ENCODE data around the gene GPATCH4. TPM values are rescaled to one million over a fixed set of nuclear protein-coding genes. Genes with fewer than 3 reads are reported as not detected.
"Not testable (repeated sequence)": the region's sequence is repeated elsewhere in the genome, so short reads cannot be mapped to it uniquely, and the experiment has no call there.

The GPATCH4 gene
- total RNA-seq, 4 donors from 2014 or later = 35.6 to 103 (median 47.6) TPM

DNA sequence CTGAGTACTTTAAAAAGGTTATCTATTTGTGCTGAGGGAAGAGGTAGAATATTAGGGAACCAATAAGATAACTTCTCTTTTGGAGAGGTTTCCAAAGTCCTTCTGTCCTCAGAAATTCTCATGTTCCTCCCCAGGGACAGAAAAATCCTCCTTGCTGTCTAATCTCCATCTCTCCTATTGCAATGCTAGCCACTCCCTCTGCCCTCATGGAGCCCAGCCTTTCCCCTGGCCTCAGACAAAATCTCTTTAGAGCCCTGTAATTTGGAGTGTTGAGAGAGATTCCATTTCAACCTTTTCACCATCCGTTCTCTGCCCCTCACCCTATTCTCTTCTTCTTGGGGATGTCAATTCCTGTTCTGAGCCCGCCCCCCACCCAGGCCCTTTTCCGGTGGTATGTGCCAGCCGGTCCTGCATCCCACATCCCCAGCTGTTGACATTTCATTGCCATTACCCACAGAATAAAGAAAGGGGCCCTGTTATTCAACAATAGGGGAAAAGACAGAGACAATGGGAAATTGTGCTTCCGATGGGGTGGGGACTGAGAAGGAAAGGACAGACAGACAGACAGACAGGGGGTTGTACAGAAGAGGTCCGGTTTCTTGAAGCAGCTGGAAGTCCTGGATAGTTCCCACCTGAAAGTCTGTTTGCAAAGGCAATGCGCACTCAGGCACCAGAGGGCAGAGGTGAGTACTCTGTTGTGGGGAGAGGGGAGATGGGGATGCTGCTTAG lies 17.7 kb upstream of the GPATCH4 start, which contains the start of gene HAPLN2:
Gene HAPLN2 (plus strand): TSS at position 563 of the 729 bp plus-strand sequence. CDS start 4,076 bp downstream, outside the sequence.
- no peak for TF ChIP-seq POLR2A (IDR thresholded peaks at IDR 0.05)
- TF ChIP-seq, protein P1, sequence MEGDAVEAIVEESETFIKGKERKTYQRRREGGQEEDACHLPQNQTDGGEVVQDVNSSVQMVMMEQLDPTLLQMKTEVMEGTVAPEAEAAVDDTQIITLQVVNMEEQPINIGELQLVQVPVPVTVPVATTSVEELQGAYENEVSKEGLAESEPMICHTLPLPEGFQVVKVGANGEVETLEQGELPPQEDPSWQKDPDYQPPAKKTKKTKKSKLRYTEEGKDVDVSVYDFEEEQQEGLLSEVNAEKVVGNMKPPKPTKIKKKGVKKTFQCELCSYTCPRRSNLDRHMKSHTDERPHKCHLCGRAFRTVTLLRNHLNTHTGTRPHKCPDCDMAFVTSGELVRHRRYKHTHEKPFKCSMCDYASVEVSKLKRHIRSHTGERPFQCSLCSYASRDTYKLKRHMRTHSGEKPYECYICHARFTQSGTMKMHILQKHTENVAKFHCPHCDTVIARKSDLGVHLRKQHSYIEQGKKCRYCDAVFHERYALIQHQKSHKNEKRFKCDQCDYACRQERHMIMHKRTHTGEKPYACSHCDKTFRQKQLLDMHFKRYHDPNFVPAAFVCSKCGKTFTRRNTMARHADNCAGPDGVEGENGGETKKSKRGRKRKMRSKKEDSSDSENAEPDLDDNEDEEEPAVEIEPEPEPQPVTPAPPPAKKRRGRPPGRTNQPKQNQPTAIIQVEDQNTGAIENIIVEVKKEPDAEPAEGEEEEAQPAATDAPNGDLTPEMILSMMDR (IDR thresholded peaks at IDR 0.05 in 4 of 5, conservative IDR thresholded peaks at IDR 0.05 in 1 of 5) = peak in 1 of 5 experiments; percentile 36
- intact Hi-C loops (cut with DNase I; ENCODE audit: low total_unique reads) = no loop called here
- no peak for ATAC-seq
- H3K36me3 ChIP-seq = no peaks in the 10 kb centered on the region
- no peak within 1 kb of the TSS for H3K4me3 ChIP-seq
- no peaks in the 10 kb centered on the region for H3K9me3 ChIP-seq
- DNase-seq = no peak
- H3K27me3 ChIP-seq = peaks cover 14 to 26% (median 20%) of the 10 kb centered on the region in 3 donors
- peaks cover 1 to 9% of the 10 kb centered on the region in 2 donors for H3K4me1 ChIP-seq
- in situ Hi-C loops (cut with MboI; ENCODE audit: low sequenced_read_pairs in 4 of 4) = loop anchor here in 1 of 4 donors (10.0 kb wide), 1 partner anchor 234 kb away; no protein-coding TSS in a partner anchor
- H3K27ac ChIP-seq = peak within 1 kb of the TSS in 2 of 4 donors; percentile 28 to 47

DNA sequence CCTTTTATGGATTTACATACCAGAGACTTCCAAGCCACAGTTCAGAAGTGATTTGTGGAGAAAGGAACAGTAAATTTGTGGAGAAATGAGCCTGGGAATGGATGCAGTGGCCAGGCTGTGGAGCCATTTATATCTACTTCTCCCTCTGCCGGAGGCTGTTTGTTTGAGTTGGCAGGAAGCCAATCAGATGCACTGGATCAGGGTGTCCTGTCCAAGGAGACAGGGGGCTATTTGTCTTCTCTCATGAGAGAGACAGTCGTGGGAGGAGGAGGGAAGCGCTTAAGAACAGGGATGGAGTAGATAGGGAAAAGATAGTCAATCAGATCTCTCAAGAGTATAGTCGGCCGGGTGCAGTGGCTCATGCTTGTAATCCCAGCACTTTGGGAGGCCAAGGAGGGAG lies 15.2 kb upstream of the GPATCH4 start:
- Histone ChIP-seq H3K9me3 (no peaks in the 10 kb centered on the region), H3K4me3 (no peak overlapping the region), H3K36me3 (no peaks in the 10 kb centered on the region), H3K27me3 (peaks cover 8 to 14% (median 10%) of the 10 kb centered on the region in 3 donors), H3K27ac (peak overlapping the region in 3 of 4 donors; percentile 27 to 68 (median 58)), H3K4me1 (peaks cover 0 to 7% of the 10 kb centered on the region in 2 donors)
- TF ChIP-seq, protein P1 (IDR thresholded peaks at IDR 0.05 in 4 of 5, conservative IDR thresholded peaks at IDR 0.05 in 1 of 5) = peak in 1 of 5 experiments; percentile 10
- peak in 1 of 2 donors; percentile 13 for TF ChIP-seq POLR2A (IDR thresholded peaks at IDR 0.05)
- intact Hi-C loops (cut with DNase I; ENCODE audit: low total_unique reads) (no loop called here), in situ Hi-C loops (cut with MboI; ENCODE audit: low sequenced_read_pairs in 4 of 4) (loop anchor here in 1 of 4 donors (10.0 kb wide), 1 partner anchor 232 kb away; no protein-coding TSS in a partner anchor)
- peak in 1 of 2 donors; percentile 22 for DNase-seq
- peak; percentile 52 to 64 for ATAC-seq

DNA sequence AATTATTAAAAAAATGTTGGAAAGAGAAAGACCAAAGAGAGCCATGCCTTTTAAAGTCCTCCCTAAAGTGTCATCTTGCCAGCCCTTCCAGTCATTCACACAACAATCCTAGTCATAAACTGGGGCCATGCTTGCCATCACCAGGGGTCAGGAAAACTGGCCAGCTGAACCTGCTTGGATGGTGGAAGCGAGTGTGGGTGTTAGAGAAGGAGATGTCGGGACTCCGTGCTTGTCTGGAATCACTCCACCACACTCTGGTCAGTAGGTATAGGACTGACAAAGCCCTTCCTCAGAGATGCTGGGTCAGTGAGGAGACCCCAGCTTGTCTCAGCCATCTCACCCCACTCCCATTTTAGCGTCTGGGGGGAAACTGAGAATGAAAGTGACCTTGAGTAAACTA lies 14.7 kb upstream of the GPATCH4 start:
- no peaks in the 10 kb centered on the region for H3K36me3 ChIP-seq
- TF ChIP-seq POLR2A (IDR thresholded peaks at IDR 0.05) = no peak
- TF ChIP-seq, protein P1 (IDR thresholded peaks at IDR 0.05 in 4 of 5, conservative IDR thresholded peaks at IDR 0.05 in 1 of 5) = no peak
- peaks cover 0 to 7% of the 10 kb centered on the region in 2 donors for H3K4me1 ChIP-seq
- DNase-seq (no peak), ATAC-seq (no peak)
- in situ Hi-C loops (cut with MboI; ENCODE audit: low sequenced_read_pairs in 4 of 4) (loop anchor here in 1 of 4 donors (10.0 kb wide), 1 partner anchor 231 kb away; no protein-coding TSS in a partner anchor), intact Hi-C loops (cut with DNase I; ENCODE audit: low total_unique reads) (no loop called here)
- peak overlapping the region; percentile 45 to 66 (median 56) for H3K27ac ChIP-seq
- no peak overlapping the region for H3K4me3 ChIP-seq
- H3K27me3 ChIP-seq = peaks cover 8 to 11% (median 10%) of the 10 kb centered on the region in 3 donors
- H3K9me3 ChIP-seq = no peaks in the 10 kb centered on the region

DNA sequence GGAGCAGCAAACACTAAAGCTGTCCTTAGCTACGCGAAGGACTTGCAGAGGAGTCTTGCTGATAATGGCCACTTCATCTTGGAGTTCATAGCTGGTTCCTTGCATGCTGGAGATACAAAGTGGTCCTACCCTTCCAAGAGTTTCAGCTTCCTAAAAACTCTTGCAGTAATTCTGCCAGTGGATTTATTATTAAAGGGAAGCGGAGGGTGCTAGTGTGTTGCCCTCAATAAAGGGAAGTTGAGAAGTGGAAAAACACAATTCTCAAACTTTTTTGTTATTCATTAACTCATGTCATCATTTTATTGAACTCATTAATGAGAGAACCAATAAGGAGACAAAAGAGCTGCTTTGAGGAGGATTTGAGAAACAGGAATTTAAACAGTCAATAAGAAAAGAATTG lies 11.4 kb upstream of the GPATCH4 start:
- in situ Hi-C loops (cut with MboI; ENCODE audit: low sequenced_read_pairs in 4 of 4) = loop anchor here in 1 of 4 donors (10.0 kb wide), 1 partner anchor 228 kb away; no protein-coding TSS in a partner anchor
- DNase-seq (no peak), ATAC-seq (no peak)
- Histone ChIP-seq H3K27me3 (no peaks in the 10 kb centered on the region), H3K36me3 (no peaks in the 10 kb centered on the region), H3K27ac (no peak overlapping the region), H3K4me1 (peaks cover 0 to 7% of the 10 kb centered on the region in 2 donors), H3K9me3 (no peaks in the 10 kb centered on the region), H3K4me3 (no peak overlapping the region)
- no peak for TF ChIP-seq POLR2A (IDR thresholded peaks at IDR 0.05)
- TF ChIP-seq, protein P1 (IDR thresholded peaks at IDR 0.05 in 4 of 5, conservative IDR thresholded peaks at IDR 0.05 in 1 of 5) = no peak
- intact Hi-C loops (cut with DNase I; ENCODE audit: low total_unique reads) = no loop called here

DNA sequence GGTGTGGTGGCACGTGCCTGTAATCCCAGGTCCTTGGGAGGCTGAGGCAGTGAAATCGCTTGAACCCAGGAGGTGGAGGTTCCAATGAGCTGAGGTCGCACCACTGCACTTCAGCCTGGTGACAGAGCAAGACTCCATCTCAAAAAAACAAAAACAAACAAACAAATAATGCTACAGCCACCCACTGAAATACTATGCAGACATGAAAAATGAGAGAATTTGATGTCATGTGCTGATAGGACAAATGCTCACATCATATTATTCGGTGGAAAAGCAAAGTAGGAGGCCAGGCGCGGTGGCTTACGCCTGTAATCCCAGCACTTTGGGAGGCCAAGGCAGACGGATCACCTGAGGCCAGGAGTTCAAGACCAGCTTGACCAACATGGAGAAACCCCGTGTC lies 8.8 kb upstream of the GPATCH4 start:
- ATAC-seq; H3K27ac ChIP-seq; DNase-seq; intact Hi-C loops (cut with DNase I; ENCODE audit: low total_unique reads); H3K4me3 ChIP-seq; H3K4me1 ChIP-seq; H3K27me3 ChIP-seq; H3K36me3 ChIP-seq; H3K9me3 ChIP-seq: not testable (repeated sequence)
- in situ Hi-C loops (cut with MboI; ENCODE audit: low sequenced_read_pairs in 4 of 4) = loop anchor here in 1 of 4 donors (10.0 kb wide), 1 partner anchor 225 kb away; no protein-coding TSS in a partner anchor

All from gastrocnemius medialis (tissue), 4 donors.